ENCODE results near the gene CAPS2. TPM values are rescaled to one million over a fixed set of nuclear protein-coding genes. Genes with fewer than 3 reads are reported as not detected.

Gene CAPS2
- total and polyA plus RNA-seq, 10 of the 15 experiments (the other 5 are each of a cell fraction or from before 2014, with no cell fraction given), result 2.0 to 6.4 (median 4.2) TPM

DNA sequence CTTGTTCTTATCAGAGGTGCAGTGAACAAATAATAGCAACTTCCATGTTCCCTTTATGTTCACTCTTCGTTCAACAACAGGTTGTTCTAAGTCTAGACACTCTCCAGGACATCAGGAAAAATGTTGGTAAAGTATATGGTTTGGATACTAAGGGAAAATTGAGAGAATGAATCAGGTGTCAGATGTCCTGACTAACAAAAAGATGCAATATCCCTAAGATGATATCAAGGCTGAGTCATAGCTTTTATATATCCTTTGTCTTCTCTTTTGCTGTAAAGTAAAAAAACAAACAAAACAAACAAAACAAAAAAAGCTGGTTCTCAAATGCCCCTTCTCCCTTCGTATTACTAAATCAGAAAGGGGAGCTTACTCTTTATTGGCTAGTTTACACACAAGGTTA lies 15.4 kb upstream of the CAPS2 start:
- Histone ChIP-seq H3K27me3 (replicated peaks in 1 of 2; ENCODE audit: control insufficient read depth in 2 of 2, insufficient read depth in 2 of 2, low read length in 1 of 2) (no peaks in the 10 kb centered on the region), H2AFZ (ENCODE audit: control insufficient read depth, low read depth, low read length) (no peak overlapping the region), H3K36me3 (ENCODE audit: control insufficient read depth in 2 of 2, insufficient read depth in 2 of 2, low read length in 1 of 2) (no peaks in the 10 kb centered on the region), H3K4me2 (ENCODE audit: control insufficient read depth, insufficient read depth) (no peak overlapping the region), H3K4me1 (ENCODE audit: control insufficient read depth, insufficient read depth, low read length) (no peaks in the 10 kb centered on the region), H3K4me3 (no peak overlapping the region), H4K20me1 (ENCODE audit: control insufficient read depth, insufficient read depth) (no peaks in the 10 kb centered on the region), H3K27ac (ENCODE audit: control insufficient read depth, insufficient read depth) (no peak overlapping the region), H3K9ac (ENCODE audit: control insufficient read depth, insufficient read depth, low read length) (no peak overlapping the region), H3K9me3 (replicated peaks; ENCODE audit: control insufficient read depth, insufficient read depth, low read length) (no peaks in the 10 kb centered on the region), H3K79me2 (ENCODE audit: control insufficient read depth, insufficient read depth, low read length) (no peaks in the 10 kb centered on the region)
- ATAC-seq (no peak), DNase-seq (ENCODE audit: low read depth, low spot score) (no peak), FAIRE-seq (no peak)
- ChIA-PET POLR2A (no interaction called here), CTCF (interaction anchor here (1.5 kb wide), 1 partner anchor 46 kb away, joined by 5 read pairs; the partner anchor contains the start of gene GLIPR1L2), SMC1A (ENCODE audit: uncharacterized antibody, unreplicated experiment) (interaction anchor here (0.8 to 1.4 kb wide), 2 partner anchors 11 to 13 kb away, joined by 3 read pairs; partner anchors contain the start of gene GLIPR1L1), RAD21 (ENCODE audit: unreplicated experiment) (no interaction called here)
- intact Hi-C loops (cut with micrococcal nuclease; ENCODE audit: unreplicated experiment) (no loop called here), in situ Hi-C loops (cut with MboI) (no loop called here)
- 61% methylated on average over 2 of the region's 2 CpGs for WGBS (ENCODE audit: insufficient coverage, insufficient replicate concordance, low lambda C conversion rate, missing lambda C conversion rate)
- no TSS peak for BruUV-seq (replicated peaks)
- no peak for TF ChIP-seq SMAD1 (IDR thresholded peaks at IDR 0.05; ENCODE audit: low read depth, partially characterized antibody)
- TF ChIP-seq MLLT1 (IDR thresholded peaks at IDR 0.05), result no peak
- TF ChIP-seq HDAC2 (IDR thresholded peaks at IDR 0.05), result no peak
- no peak for TF ChIP-seq ZZZ3 (IDR thresholded peaks at IDR 0.05; ENCODE audit: control insufficient read depth, insufficient read length, low read depth)
- TF ChIP-seq REST (IDR thresholded peaks at IDR 0.05; ENCODE audit: low read depth, low read length), result no peak
- TF ChIP-seq KLF5 (IDR thresholded peaks at IDR 0.05; ENCODE audit: partially characterized antibody), result no peak
- no peak for TF ChIP-seq ZNF217 (IDR thresholded peaks at IDR 0.05)
